ELF-1 (cell line): Measurements from ENCODE around the gene RSF1.

Experiments used
- DNase-seq: peaks from one replicate; pipeline ENCODE4 v3.0.0-alpha.2; 2016; ENCODE audit warnings: low read depth, low spot score

RSF1 gene

DNA sequence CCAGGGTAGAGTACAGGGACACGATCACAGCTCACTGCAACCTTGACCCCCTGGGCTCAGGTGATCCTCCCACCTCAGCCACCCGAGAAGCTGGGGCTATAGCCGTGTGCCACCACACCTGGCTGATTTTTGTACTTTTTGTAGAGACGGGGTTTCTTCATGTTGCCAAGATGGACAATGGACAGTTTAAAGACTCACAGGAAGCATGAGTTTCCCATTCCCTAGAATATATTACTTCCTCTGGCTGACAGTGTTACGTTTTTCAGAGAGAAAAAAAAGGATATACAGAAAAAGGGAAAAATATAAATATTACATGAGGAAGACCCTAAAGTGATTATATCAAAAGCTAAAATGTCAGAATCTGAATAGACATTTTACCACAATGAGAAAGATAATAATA, 72.3 kb downstream of the RSF1 start:
- no peak for DNase-seq

DNA sequence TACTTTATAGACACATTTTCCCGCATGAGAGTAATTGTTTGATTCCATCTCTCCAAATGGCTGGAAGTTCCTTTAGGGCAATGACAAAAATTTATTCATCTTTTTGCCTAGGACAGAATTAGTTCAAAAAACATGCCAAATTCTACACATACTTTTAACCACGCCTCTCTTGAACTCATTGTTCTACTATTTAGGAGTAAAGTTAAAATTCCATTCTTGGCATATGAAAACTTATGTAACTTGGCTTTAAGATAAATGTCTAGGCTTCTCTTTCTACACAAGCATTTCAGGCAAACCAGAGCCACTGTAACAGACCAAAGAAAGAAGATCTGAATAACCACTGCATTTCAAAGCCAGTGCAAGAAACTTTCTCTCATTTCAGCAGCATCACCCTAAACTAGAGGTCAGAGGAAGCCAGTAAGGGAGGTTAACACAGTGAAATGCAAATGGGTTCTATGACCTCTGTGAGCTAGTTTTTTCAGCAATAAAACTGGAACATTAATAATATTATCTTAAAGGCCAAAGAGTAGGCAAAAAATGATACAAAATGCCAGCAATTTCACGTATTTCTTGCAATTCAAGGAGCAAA, 73.0 kb downstream of the RSF1 start:
- no peak for DNase-seq

DNA sequence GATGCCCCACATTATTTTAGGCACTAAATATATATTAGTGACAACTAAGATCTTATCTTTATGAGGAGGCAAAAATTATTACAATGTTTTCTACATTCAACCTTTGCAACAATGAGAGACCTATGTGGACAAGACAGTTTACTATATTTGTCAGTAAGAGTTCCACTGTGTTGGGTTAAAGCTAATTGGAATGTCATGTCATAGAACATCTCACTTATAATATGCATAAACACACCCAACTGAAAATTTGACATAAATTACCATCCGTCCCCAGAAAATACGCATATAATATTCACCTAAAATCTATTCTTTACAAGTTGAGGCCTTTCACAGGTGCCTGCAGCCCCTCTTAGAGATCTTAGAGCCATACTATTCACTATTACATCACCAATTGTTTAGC, 84.0 kb downstream of the RSF1 start:
- no peak for DNase-seq

DNA sequence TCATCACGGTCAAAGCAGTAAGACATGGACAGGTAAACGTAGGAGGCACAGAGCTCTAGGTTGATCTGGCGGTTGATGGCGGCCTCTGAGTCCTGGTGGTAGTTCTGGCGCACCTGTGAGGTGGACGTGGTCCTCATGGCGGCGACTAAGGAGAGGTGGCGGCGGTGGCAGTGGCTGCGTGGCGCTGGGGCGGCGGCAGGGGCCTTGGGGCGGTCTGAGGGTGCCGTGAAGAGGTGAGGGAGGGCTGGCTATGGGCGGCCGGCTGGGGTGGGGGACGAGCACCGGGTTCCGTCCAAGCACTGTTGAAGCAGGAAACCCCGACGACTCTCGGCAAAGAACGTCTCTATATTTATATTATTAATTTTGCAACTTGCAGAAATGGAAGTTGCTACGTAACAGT, 85.6 kb downstream of the RSF1 start:
- DNase-seq: no peak

DNA sequence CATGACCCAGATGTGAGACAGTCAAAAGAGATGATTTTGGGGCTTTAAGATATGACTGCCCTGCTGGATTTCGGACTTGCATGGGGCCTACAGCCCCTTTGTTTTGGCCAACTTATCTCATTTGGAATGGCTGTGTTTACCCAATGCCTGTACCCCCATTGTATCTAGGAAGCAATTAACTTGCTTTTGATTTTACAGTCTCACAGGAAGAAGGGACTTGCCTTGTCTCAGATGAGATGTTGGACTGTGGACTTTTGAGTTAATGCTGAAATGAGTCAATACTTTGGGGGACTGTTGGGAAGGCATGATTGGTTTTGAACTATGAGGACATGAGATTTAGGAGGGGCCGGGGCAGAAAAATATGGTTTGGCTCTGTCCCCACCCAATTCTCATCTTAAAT, 88.4 kb downstream of the RSF1 start:
- no peak for DNase-seq

DNA sequence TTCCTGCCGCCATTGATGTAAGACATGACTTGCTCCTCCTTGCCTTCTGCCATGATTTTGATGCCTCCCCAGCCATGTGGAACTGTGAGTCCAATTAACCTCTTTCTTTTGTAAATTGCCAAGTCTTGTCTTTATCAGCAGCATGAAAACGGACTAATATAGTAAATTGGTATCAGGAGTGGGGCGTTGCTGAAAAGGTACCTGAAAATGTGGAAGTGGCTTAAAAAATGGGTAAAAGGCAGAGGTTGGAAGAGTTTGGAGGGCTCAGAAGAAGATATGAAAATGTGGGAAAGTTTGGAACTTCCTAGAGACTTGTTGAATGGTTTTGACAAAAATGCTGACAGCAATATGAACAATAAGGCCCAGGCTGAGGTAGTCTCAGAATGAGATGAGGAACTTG, 89.7 kb downstream of the RSF1 start:
- no peak for DNase-seq

DNA sequence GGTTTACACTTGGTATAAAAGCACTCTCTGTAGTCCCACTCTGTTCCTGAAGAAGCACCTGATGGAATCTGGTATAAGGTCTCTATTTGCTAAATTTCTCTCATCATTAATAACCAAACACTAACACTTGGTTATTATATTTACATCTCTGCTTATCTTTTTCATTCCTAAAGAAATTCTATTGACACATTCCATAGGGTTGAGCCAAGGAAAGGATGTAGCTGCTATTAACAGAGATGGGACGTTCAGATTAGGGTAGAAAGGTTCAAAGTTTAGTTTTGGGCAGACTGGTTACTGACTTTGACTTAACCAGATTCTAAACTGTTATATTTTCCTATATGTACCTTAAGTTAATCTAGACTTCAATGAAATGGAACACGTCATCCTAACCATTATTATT, 91.5 kb downstream of the RSF1 start:
- no peak for DNase-seq

DNA sequence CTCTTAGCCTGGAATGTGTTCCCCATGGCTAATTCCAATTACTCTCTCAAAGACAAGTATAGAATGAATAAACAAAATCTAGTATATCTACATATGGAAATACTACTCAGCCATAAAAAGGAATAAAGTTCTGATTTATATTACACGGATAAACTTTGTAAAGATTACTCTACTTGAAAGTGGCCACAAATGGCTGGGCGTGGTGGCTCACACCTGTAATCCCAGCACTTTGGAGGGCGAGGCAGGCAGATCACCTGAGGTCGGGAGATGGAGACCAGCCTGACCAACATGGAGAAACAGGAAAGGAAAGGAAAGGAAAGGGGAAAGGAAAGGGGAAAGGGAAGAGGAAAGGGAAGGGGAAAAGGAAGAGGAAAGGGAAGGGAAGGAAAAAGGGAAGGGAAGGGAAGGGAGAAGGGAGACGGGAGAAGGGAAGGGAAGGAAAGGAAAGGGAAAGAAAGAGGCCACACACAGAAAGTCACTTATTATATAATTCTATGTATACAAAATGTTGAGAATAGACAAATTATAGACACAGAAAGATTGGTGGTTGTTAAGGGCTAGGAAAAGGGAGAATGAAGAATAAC, 92.2 kb downstream of the RSF1 start:
- no peak for DNase-seq

DNA sequence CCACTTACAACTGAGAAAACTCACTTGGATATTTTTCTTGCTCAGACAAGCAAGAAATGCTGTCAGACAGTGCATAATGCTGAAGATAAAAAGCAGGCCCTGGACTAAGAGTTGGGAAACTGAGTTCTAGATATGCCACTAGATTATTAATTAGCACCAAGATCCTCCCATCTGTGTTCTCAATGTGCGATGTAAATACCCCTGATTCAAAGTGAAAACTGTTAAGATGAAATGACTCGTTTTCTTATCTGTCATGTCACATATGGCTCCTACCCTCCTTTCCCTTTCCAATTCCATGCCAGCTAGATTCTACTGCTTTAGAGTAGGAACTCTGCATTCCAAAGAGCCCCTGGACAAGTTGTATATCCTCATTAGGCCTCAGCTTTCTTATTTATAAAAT, 94.0 kb downstream of the RSF1 start:
- no peak for DNase-seq

DNA sequence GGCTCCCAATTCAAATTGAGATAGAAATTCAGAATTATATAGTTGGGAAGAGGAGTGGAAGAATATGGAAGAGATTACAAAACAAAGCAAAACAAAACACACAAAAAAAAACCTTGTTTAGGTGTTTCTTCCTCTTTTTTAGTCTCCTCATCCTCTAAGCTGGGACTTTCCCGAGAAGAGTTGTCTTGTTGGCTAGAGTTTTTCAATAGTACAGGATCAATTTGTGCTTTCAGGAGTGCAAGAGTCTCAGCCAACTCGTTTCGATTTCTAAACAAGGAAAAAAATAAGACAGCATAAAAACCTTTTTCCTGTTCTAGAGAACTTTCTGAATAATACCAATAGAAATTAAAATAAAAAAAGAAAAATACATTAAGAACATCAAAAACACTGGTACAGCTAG, 95.1 kb downstream of the RSF1 start:
- DNase-seq: no peak

DNA sequence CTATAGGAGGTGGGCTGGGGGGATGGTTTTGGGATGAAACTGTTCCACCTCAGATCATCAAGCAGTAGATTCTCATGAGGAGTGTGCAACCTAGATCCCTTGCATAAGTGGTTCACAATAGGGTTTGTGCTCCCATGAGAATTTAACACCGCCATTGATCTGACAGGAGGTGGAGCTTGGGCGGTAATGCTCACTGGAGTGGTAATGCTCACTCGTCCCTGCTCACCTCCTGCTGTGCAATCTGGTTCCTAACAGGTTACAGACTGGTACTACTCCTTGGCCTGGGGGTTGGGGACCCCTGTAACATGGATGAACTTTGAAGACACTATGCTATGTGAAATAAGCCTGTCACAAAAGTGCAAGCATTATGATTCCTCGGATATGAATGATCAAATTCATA, 95.9 kb downstream of the RSF1 start:
- DNase-seq: peak; percentile 12

DNA sequence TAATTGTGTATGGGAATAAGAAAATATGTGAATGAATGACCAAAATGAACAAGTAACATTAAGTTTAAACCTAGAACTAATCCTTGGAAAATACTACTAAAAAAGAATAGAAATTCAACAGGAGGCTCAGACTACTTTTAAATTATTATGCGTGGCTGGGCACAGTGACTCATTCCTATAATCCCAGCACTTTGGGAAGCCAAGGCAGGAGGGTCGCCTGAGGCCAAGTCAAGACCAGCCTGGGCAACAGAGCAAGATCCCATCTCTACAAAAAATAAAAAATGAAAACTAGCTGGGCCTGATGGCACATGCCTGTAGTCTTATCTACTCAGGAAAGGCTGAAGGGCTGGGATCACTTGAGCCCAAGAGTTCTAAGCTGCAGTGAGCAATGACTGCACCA, 97.5 kb downstream of the RSF1 start:
- no peak for DNase-seq

DNA sequence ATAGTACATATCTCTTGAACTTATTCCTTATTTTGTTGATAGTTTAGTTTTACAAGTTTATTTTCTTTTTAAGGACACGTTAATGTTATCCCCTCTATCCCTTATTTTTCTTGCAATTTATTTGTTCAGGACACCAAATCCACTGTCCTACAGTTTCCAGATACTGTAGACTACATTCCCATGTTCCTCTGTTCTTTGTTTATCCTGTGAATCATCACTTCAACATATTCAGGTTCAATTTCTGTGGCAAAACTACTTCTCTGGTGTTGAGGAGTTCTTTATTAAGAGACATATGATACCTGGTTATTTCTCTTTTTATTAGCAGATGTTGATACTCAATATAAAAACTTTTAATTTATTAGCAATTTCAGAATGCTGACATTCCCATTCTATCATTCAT, 110.2 kb downstream of the RSF1 start:
- DNase-seq: no peak

DNA sequence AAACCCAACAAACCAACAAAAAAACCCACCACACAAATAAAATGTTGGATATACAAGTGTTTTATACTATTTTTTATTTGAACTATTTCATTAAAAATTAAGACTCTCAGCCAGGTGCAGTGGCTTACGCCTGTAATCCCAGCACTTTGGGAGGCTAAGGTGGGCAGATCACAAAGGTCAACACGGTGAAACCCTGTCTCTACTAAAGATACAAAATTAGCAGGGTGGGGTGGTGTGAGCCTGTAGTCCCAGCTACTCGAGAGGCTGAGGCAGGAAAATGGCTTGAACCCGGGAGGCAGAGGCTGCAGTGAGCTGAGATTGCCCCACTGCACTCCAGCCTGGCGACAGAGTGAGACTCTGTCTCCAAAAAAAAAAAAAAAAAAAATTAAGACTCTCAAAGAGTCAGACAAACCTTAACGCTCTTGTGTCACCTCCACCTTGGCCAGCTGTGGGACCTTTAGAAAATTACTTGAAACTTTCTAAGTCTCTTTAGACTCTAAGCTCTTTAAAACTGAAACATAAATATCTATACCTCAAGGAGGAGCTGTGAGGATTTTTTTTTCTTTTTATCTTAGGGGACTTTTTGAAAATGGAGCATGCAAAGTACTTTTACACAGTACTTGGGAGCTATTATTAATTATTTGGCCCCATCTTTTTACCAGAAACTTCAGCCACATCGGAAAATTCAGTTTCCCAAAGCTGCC, 114.5 kb downstream of the RSF1 start:
- DNase-seq: peak; percentile 3

DNA sequence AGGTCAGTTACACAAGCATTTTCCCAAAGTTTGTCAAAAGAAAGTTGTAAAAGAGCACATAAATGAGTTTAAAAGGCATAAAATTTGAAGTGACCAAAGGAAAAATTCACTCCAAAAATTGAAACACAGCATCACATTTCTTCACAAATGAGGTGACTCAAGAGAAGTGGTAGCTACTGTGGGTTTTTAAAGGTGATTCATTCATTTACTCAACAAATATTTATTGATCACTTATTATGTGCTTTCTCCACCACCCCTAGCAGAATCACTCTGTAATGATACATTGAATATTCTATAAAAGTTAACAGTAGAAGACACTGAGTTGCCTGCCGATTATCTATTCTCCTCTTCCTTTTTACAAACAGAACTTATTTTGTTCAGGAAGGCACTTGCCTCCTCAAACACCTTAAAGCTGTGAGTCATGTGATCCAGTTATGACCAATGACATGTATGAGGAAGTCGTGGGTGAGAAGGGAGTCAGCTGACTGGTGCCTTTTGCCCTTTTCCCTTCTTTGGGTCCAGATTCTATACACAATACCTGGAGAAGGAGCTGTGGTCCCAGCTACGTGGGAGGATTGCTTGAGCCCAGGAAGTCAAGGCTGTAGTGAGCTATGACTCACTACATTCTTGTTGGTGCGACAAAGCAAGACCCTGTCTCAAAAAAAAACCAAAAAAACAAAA, 115.2 kb downstream of the RSF1 start:
- peak; percentile 20 for DNase-seq

DNA sequence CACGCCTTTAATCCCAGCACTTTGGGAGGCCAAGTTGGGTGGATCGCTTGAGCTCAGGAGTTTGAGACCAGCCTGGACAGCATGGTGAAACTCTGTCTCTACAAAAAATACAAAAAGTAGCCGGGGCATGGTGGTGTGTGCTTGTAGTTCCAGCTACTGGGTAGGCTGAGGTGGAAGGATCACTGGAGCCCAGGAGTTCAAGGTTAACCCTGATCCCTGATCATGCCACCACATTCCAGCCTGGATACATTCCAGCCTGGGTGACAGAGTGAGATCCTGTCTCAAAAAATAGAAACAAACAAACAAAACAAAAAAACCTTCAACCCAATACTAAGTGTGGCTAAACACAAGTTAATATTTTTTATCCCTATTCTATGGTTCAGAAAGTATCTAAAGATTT, 116.5 kb downstream of the RSF1 start:
- no peak for DNase-seq

DNA sequence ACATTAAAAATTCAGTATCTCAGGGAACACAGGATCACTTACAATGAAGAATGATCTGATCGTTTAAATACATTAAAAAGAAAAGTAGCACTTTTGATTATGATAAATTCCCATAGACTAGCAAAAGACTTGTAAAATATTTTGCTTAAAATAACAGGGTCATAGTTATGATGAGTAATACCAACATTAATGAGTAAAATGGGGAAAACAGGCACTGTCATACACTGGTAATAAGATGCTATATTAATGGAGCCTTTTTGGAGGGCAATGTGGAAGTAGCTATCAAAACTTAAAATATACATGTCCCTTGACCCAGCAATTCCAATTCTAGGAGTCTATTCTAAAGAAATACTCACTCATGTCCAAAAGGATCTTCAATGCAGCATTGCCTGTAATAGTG, 121.1 kb downstream of the RSF1 start:
- DNase-seq: no peak

DNA sequence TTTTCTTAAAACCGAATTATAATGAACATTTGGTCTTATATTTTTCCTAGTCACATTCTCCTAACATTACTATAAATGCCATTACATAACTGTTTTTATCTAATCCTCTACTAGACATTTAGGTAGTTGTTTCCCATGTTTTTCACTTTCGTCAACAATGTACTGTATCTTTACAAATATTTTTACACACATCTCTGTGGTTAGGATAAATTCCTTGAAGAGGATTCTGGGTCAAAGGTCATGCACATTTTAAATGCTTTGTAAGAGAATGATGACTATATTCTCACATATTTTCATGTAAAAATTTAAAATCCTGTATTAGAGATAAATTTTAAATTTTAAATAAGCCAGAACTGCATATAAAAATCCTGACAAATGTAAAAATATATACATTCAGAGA, 121.6 kb downstream of the RSF1 start:
- DNase-seq: no peak

DNA sequence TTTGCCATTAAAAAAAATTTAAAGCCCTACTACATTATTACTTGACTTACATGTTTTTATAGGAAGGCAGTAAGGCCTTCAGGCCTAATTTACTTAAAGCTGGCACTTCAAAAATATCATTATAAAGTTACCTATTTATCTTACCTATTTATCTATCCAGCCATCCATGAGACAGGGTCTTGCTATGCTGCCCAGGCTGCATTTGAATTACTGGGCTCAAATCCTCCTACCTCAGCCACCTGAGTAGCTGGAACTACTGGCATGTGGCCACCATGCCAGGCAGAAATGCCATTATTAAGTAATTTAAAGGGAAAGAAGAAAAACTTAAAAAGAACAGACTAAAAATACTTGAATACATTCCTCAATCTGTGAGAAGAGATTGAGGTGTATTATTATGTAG, 122.7 kb downstream of the RSF1 start:
- DNase-seq: no peak

DNA sequence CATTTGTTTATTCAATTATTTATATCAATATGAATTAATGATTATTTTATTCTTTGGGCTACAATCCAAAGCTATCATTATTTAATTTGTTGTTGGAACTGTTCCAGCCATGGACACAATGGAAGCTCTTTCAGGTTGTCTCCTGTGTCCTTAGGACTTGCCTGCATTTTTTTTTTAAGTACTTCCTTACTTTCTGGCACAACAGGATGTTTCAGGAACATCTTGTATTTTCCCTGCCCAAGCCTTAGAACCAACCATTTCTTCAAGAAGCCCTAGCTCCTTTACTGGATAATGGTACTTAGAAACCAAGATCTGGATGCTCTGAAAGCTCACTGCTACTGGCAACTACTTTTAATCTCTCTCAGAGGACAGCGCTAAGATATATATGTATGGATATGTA, 125.1 kb downstream of the RSF1 start:
- DNase-seq: no peak

DNA sequence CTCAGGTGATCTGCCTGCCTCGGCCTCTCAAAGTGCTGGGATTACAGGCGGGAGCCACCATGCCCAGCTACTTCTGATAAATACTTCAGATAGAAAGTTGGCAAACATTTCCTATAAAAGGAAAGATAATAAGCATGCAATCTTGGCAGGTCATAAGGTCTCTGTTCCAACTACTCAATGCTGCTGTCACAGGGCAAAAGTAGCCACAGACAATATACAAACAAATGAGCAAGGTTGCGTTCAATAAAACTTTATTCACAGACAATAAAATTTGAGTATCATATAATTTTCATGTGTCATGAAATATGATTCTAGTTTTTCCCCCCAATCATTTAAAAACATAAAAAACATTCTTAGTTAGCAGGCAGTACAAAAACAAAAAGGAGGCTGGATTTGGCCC, 129.9 kb downstream of the RSF1 start:
- DNase-seq: no peak

DNA sequence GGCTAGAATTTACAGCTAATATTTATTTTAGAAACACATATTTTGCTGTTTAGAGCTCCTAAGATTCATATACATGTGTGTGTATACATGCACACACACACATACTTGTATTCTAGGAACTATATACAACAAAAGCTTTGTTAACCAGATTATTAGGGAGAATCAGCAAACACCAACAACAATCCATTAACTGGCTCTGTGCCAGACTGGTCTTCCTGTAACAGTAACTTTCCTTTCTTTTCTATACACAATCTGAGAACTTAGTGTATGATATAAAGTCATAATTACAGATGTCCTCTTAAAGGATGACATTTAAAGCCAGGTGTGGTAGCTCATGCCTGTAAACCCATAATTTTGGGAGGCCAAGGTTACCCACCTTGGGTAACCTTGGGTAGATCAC, 133.4 kb downstream of the RSF1 start:
- DNase-seq: no peak

DNA sequence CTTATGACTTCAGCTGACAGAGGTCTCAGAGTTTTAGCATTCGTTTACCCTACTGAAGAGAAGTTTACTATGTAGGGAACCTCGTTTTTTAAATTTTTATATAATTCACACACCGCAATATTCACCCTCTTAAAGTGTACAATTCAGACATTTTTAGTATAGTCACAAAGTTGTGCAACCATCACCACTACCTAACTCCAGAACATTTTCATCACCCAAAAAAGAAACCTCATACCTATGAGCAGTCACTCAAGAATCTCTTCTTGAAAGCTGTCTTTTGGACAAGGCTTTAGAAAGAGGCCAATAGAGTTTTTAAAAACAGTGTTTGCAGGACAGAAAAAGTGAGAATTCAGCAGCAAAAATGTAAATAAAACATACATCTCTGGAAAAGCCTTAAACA, 143.4 kb downstream of the RSF1 start:
- no peak for DNase-seq
